Naive thymus-derived CD4-positive, alpha-beta T cell (primary cell): Measurements from ENCODE around the gene ZCCHC24. TPM values are rescaled to one million over a fixed set of nuclear protein-coding genes. Genes with fewer than 3 reads are reported as not detected.
A peak's percentile ranks its signal among the peaks of the same experiment; 100 is the strongest.

Experiments used
- ATAC-seq: fragments of 150-1000 bp; cut with Tn5 transposase; 2 replicates; pipeline ENCODE4 v1.10.0; 2021; ENCODE audit warnings: mild to moderate bottlenecking, moderate library complexity
- CTCF ChIA-PET: fragments of 350-600 bp; sonication (Branson Sonifier 250); formaldehyde crosslinking; loops from one replicate; lab custom pipeline; 2021; ENCODE audit warnings: antibody characterized with exemption; lab: Charles Lee
- POLR2A ChIA-PET: fragments of 350-600 bp; sonication (Branson Sonifier 250); formaldehyde crosslinking; loops from one replicate; lab custom pipeline; 2021; ENCODE audit warnings: antibody characterized with exemption, inconsistent platforms; lab: Charles Lee
- DNase-seq, 9 donors: peaks; one replicate each; pipeline versions ENCODE4 v3.0.0 to v3.0.0-alpha.2; 2020 to 2022; ENCODE audit warnings: mixed read lengths in 1 of 9
- H3K27ac ChIP-seq: one replicate; pipeline ENCODE4 v1.7.0; 2013; ENCODE audit warnings: mild to moderate bottlenecking, low read depth, low read length, moderate library complexity
- H3K27me3 ChIP-seq, 2 donors: one replicate each; pipeline ENCODE4 v1.7.0; 2013; ENCODE audit warnings: low read length in 2 of 2, mild to moderate bottlenecking in 2 of 2, moderate library complexity in 2 of 2; ENCODE audit not compliant: control insufficient read depth in 2 of 2, insufficient read depth in 2 of 2
- H3K36me3 ChIP-seq, 3 experiments: 1 replicate in 2 of 3; 2 replicates in 1 of 3; pipeline ENCODE4 v1.7.0; 2013; ENCODE audit warnings: low read length in 3 of 3, mild to moderate bottlenecking in 3 of 3, moderate library complexity in 1 of 3; ENCODE audit not compliant: insufficient read depth in 3 of 3, control insufficient read depth in 2 of 3
- H3K4me1 ChIP-seq, 2 donors: one replicate each; pipeline ENCODE4 v1.7.0; 2013; ENCODE audit warnings: low read length in 2 of 2, mild to moderate bottlenecking in 2 of 2, moderate library complexity in 1 of 2; ENCODE audit not compliant: control insufficient read depth in 2 of 2, insufficient read depth in 2 of 2
- H3K4me3 ChIP-seq: 2 replicates; pipeline ENCODE4 v1.7.0; 2013; ENCODE audit warnings: mild to moderate bottlenecking, low read length
- H3K9me3 ChIP-seq, 3 experiments: 1 replicate in 2 of 3; 2 replicates in 1 of 3; pipeline ENCODE4 v1.7.0; 2013; ENCODE audit warnings: low read length in 3 of 3; ENCODE audit not compliant: control insufficient read depth in 2 of 3
- H3K27ac Mint-ChIP-seq, 9 donors: one replicate each; pipeline ENCODE4 v1.8.0; 2020 to 2022; ENCODE audit warnings: mixed read lengths in 9 of 9, mild to moderate bottlenecking in 8 of 9, moderate library complexity in 5 of 9, inconsistent platforms in 2 of 9
- H3K27me3 Mint-ChIP-seq, 5 donors: one replicate each; pipeline ENCODE4 v1.8.0; 2021 to 2022; ENCODE audit warnings: mixed read lengths in 5 of 5, mild to moderate bottlenecking in 1 of 5
- H3K36me3 Mint-ChIP-seq, 5 donors: one replicate each; pipeline ENCODE4 v1.8.0; 2020 to 2022; ENCODE audit warnings: mixed read lengths in 5 of 5, mild to moderate bottlenecking in 3 of 5, inconsistent platforms in 1 of 5
- H3K4me1 Mint-ChIP-seq, 7 donors: one replicate each; pipeline ENCODE4 v1.8.0; 2020 to 2022; ENCODE audit warnings: mixed read lengths in 7 of 7, mild to moderate bottlenecking in 3 of 7, inconsistent platforms in 1 of 7
- H3K4me3 Mint-ChIP-seq, 10 donors: one replicate each; pipeline ENCODE4 v1.8.0; 2020 to 2022; ENCODE audit warnings: mild to moderate bottlenecking in 10 of 10, mixed read lengths in 10 of 10, moderate library complexity in 6 of 10, inconsistent platforms in 2 of 10
- H3K9me3 Mint-ChIP-seq, 11 donors: one replicate each; pipeline ENCODE4 v1.8.0; 2020 to 2022; ENCODE audit warnings: mixed read lengths in 11 of 11, mild to moderate bottlenecking in 4 of 11, inconsistent platforms in 1 of 11, moderate library complexity in 1 of 11
- intact Hi-C, 2 donors: fragments of 100-400 bp; cut with micrococcal nuclease; formaldehyde crosslinking; loops; one replicate each; pipeline ENCODE4 v1.15.1; 2023
- polyA plus RNA-seq, 2 donors: library from polyadenylated mRNA; unstranded; fragments of 300-500 nt; fragmentation: Illumina TruSeq; gene quantifications; one replicate each; pipeline ENCODE4 v1.2.3, GENCODE V29; 2021
- total RNA-seq, 6 experiments: library from RNA in 5 of 6; stranded (reverse) in 5 of 6; gene quantifications; 1 replicate in 5 of 6; 2 replicates in 1 of 6; pipeline ENCODE4 v1.2.3 and lab custom pipeline; 2021 to 2026

The ZCCHC24 gene
- total and polyA plus RNA-seq, 7 experiments from 2014 or later: 0.30 to 2.0 (median 0.73) TPM

DNA sequence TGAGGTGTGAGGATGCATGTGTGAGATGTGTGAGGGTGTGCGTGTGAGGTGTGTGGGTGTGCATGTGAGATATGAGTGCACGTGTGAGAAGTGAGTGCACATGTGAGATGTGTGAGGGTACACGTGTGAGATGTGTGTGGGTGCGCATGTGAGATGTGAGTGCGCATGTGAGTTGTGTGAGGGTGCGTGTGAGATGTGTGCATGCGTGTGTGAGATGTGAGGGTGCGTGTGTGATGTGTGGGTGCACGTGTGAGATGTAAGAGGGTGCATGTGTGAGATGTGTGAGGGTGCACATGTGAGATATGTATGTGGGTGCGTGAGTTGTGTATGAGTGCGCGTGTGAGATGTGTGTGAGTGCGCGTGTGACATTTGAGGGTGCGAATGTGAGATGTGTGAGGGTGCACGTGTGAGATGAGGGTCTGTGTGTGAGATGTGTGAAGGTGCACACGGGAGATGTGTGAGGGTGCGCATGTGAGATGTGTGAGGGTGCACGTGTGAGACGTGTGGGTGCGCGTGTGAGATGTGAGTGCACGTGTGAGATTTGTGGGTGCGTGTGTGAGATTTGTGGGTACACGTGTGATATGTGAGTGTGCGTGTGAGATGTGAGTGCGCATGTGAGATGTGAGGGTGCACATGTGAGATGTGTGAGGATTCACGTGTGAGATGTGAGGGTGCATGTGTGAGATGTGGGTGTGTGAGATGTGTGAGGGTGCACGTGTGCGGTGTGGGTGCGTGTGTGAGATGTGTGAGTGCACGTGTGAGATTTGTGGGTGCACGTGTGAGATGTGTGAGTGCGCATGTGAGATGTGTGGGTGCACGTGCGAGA, 67.7 kb downstream of the ZCCHC24 start:
- Histone ChIP-seq H3K4me1 (peaks cover 0 to 5% of the 10 kb centered on the region in 2 donors), H3K4me3 (no peak overlapping the region), H3K27me3 (no peaks in the 10 kb centered on the region), H3K27ac (no peak overlapping the region), H3K9me3 (no peaks in the 10 kb centered on the region), H3K36me3 (no peaks in the 10 kb centered on the region)
- H3K27ac Mint-ChIP-seq: no peak overlapping the region
- H3K9me3 Mint-ChIP-seq: no peaks in the 10 kb centered on the region
- peaks cover 0 to 10% (median 0%) of the 10 kb centered on the region in 5 donors for H3K27me3 Mint-ChIP-seq
- no peak for ATAC-seq
- H3K4me3 Mint-ChIP-seq: no peak overlapping the region
- ChIA-PET POLR2A (no interaction called here), CTCF (no interaction called here)
- DNase-seq: no peak
- no peaks in the 10 kb centered on the region for H3K36me3 Mint-ChIP-seq
- peaks cover 0 to 11% (median 4%) of the 10 kb centered on the region in 7 donors for H3K4me1 Mint-ChIP-seq
- intact Hi-C loops: no loop called here

DNA sequence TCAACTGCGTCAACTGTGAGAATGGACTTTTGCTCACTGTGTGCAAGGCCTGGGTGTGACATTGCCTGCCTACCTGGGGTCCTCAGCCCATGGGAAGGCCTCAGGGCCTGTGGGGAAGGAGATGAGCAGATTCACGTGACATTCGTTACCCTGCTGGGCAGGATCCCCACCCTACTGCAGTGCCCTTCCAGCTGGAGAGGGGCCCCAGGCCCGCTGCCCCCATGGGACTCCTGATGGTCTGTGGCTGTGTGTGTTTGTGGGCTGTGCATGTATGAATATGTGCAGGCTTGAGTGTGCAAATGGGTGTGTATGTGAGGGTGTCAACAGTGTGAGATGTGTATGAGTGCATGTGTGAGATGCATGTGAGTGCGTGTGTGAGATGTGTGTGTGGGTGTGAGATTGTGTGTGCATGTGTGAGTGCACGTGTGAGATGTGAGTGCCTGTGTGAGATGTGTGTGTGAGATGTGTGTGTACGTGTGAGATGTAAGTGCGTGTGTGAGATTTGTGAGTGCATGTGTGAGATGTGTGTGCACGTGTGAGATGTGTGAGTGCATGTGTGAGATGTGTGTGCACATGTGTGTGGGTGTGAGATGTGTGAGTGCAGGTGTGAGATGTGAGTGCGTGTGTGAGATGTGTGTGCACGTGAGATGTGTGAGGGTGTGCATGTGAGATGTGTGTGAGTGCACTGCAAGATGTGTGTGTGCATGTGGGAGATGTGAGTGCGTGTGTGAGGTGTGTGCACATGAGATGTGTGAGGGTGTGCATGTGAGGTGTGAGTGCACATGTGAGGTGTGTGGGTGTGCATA, 68.5 kb downstream of the ZCCHC24 start:
- no peak for DNase-seq
- Mint-ChIP-seq H3K27ac (no peak overlapping the region), H3K4me3 (no peak overlapping the region), H3K27me3 (peaks cover 0 to 16% (median 0%) of the 10 kb centered on the region in 5 donors), H3K36me3 (no peaks in the 10 kb centered on the region), H3K9me3 (no peaks in the 10 kb centered on the region), H3K4me1 (peaks cover 0 to 11% (median 4%) of the 10 kb centered on the region in 7 donors)
- H3K27ac ChIP-seq: no peak overlapping the region
- H3K4me3 ChIP-seq: no peak overlapping the region
- H3K36me3 ChIP-seq: no peaks in the 10 kb centered on the region
- CTCF ChIA-PET: no interaction called here
- intact Hi-C loops: no loop called here
- POLR2A ChIA-PET: no interaction called here
- H3K4me1 ChIP-seq: peaks cover 0 to 5% of the 10 kb centered on the region in 2 donors
- no peaks in the 10 kb centered on the region for H3K27me3 ChIP-seq
- no peaks in the 10 kb centered on the region for H3K9me3 ChIP-seq
- no peak for ATAC-seq

- no peaks in the 10 kb centered on the region for H3K27me3 ChIP-seq
- DNase-seq (no peak), ATAC-seq (no peak)
- no peaks in the 10 kb centered on the region for H3K9me3 ChIP-seq
- H3K4me1 ChIP-seq: peaks cover 0 to 5% of the 10 kb centered on the region in 2 donors
- intact Hi-C loops: no loop called here
- H3K27ac ChIP-seq: no peak overlapping the region
- peaks cover 0 to 11% (median 4%) of the 10 kb centered on the region in 7 donors for H3K4me1 Mint-ChIP-seq
- ChIA-PET POLR2A (no interaction called here), CTCF (interaction anchor here (0.6 to 2.7 kb wide), 3 partner anchors 107 to 767 kb away, joined by 3 to 18 read pairs (median 7); no protein-coding TSS in a partner anchor)
- H3K27ac Mint-ChIP-seq: no peak overlapping the region
- no peak overlapping the region for H3K4me3 ChIP-seq
- H3K9me3 Mint-ChIP-seq: peaks cover 0 to 7% (median 0%) of the 10 kb centered on the region in 11 donors
- peaks cover 0 to 22% (median 0%) of the 10 kb centered on the region in 5 donors for H3K27me3 Mint-ChIP-seq
- no peaks in the 10 kb centered on the region for H3K36me3 ChIP-seq
- no peaks in the 10 kb centered on the region for H3K36me3 Mint-ChIP-seq
- H3K4me3 Mint-ChIP-seq: no peak overlapping the region
Measured at GRCh38 chr10:79376078-79376628, 69.3 kb downstream of the ZCCHC24 start.

DNA sequence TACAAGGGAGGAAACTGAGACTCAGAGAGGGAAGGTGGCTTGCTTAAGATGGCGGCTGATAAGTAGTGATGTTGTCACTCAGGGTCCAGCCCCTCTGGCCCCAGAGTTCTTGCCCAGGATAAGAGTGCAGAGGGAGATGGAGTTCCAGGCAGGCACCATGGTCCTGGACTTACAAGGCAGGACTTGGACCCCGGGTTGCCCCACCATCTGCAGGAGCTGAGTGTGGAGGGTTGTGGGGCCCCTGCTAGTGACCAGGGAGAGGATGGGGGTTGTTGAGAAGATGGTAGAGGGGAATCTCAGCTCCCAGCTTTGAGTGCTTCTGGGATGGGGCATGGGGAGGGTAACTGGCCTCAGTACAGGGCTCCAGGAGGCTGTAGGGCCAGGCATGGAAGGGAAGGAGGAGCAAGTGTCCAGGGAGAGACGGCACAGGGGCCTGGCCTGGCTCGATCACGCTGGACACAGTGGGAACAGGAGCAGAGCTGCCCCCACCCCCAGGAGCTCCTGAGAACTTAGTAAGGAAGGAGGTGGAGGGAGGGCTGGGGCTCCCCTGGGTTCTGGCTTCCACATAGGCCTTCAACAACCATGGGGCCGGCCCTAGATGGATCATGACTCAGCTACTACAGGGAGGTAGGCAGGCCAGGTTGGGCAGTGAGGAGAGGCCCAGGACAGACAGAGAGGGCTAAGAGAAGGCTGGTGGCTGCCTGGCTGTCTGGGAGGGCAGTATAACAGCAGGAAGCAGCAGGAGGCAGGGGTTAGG, 69.9 kb downstream of the ZCCHC24 start:
- intact Hi-C loops: loop anchor here in 1 of 2 donors (2.0 kb wide), 1 partner anchor 769 kb away; no protein-coding TSS in a partner anchor
- no peak overlapping the region for H3K27ac ChIP-seq

DNA sequence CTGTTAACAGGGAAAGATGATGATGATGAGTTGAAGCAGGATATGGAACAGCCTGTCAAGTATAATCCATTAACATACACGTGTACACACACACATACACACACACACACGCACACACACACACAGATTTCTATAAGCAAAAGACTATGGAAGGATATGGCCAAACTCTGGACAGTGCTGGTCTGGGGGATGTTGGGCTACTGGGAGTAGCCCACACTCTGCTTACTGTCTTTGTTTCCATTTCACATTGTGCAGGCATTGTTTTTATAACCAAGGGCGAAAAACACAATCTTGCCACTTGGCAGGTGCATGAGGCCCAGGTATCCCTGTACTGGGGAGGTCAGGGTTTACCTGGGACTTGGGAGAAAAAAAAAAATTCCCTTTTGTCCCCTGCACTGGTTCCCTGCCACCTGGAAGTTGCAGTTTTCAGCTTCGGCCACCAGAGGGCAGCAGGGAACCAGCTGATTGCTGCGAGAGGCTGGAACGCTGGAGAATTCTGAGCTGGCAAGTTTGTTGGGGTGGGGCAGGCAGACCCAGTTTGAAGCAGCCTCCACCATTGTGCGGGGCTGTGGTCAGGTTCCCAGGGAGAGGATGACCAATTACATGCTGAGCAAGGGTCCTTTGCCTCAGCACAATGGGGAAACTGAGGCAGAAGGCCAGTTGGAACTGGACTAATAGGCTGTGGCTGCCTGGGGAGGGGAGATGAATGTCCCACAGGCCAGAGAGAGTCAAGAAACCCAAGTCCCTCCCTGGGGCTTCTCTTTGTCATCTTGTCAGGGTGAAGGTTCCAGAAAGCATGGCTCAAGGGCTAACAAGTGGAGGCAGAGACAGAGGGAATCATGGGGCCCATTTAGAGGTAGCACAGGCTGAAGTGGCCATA, 70.9 kb downstream of the ZCCHC24 start:
- H3K27ac ChIP-seq: no peak overlapping the region
- no peaks in the 10 kb centered on the region for H3K27me3 ChIP-seq
- Mint-ChIP-seq H3K27me3 (peaks cover 0 to 30% (median 0%) of the 10 kb centered on the region in 5 donors), H3K27ac (peak overlapping the region in 1 of 9 donors; percentile 42), H3K4me1 (peaks cover 0 to 11% (median 4%) of the 10 kb centered on the region in 7 donors), H3K36me3 (no peaks in the 10 kb centered on the region), H3K4me3 (no peak overlapping the region), H3K9me3 (peaks cover 0 to 12% (median 2%) of the 10 kb centered on the region in 11 donors)
- intact Hi-C loops: loop anchor here (1.0 to 2.0 kb wide), 5 partner anchors 26 to 770 kb away; no protein-coding TSS in a partner anchor
- DNase-seq (peak; percentile 39 to 78 (median 67)), ATAC-seq (peak; percentile 85)
- peaks cover 0 to 3% (median 0%) of the 10 kb centered on the region in 3 experiments for H3K9me3 ChIP-seq
- CTCF ChIA-PET: interaction anchor here (0.6 to 3.5 kb wide), 24 partner anchors 8 to 1291 kb away, joined by 3 to 22 read pairs (median 4); no protein-coding TSS in a partner anchor
- H3K4me1 ChIP-seq: peaks cover 0 to 5% of the 10 kb centered on the region in 2 donors
- H3K4me3 ChIP-seq: no peak overlapping the region
- POLR2A ChIA-PET: no interaction called here
- H3K36me3 ChIP-seq: no peaks in the 10 kb centered on the region

More for the DNA sequence above, 69.9 kb downstream of the ZCCHC24 start:
- Mint-ChIP-seq H3K27ac (no peak overlapping the region), H3K4me1 (peaks cover 0 to 11% (median 4%) of the 10 kb centered on the region in 7 donors), H3K9me3 (peaks cover 0 to 8% (median 2%) of the 10 kb centered on the region in 11 donors), H3K27me3 (peaks cover 0 to 25% (median 0%) of the 10 kb centered on the region in 5 donors), H3K4me3 (no peak overlapping the region), H3K36me3 (no peaks in the 10 kb centered on the region)
- POLR2A ChIA-PET: no interaction called here
- Histone ChIP-seq H3K36me3 (no peaks in the 10 kb centered on the region), H3K9me3 (no peaks in the 10 kb centered on the region), H3K4me1 (peaks cover 0 to 5% of the 10 kb centered on the region in 2 donors), H3K4me3 (no peak overlapping the region), H3K27me3 (no peaks in the 10 kb centered on the region)
- CTCF ChIA-PET: interaction anchor here (0.6 to 2.7 kb wide), 4 partner anchors 17 to 768 kb away, joined by 3 to 18 read pairs (median 6); no protein-coding TSS in a partner anchor
- peak in 1 of 9 donors; percentile 15 for DNase-seq
- ATAC-seq: no peak
